Posterior cingulate gyrus (tissue), 11 donors: ENCODE results near the gene COG4.

ENCODE experiments used
- DNase-seq, 10 donors: peaks; one replicate each; pipeline versions ENCODE4 v3.0.0 to v3.0.0-alpha.2; 2020 to 2021; ENCODE audit warnings: mixed read lengths in 3 of 10
- intact Hi-C: fragments of 100-400 bp; cut with DNase I; formaldehyde crosslinking; loops from one replicate; pipeline ENCODE4 v1.15.1; 2023

Gene COG4

DNA sequence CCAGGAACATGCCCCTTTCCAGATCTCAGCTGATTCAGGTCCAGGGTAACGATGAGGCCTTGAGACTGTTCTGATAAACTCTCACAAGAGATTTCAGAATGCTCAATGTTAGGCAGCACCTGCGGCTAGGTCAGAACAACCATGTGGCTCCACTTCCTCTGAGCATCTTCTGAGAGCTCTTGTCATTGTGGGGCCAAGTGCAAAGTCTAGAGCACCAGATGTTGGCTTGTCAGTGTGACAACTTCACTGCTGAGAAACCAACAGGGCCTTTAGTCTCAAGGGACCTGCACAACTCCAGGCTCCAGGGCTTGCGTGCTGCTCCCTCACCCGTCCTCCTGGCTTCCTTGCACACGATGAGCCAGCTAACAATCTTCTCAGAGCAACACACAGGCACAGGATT is 39.9 kb downstream of the COG4 start:
- intact Hi-C loops: no loop called here
- DNase-seq: peak in 2 of 10 donors; percentile 16 to 53

GRCh38 chr16:70482624-70483023 is 40.7 kb downstream of the COG4 start:
- intact Hi-C loops: no loop called here
- DNase-seq: peak in 3 of 10 donors; percentile 8 to 43 (median 28)

DNA sequence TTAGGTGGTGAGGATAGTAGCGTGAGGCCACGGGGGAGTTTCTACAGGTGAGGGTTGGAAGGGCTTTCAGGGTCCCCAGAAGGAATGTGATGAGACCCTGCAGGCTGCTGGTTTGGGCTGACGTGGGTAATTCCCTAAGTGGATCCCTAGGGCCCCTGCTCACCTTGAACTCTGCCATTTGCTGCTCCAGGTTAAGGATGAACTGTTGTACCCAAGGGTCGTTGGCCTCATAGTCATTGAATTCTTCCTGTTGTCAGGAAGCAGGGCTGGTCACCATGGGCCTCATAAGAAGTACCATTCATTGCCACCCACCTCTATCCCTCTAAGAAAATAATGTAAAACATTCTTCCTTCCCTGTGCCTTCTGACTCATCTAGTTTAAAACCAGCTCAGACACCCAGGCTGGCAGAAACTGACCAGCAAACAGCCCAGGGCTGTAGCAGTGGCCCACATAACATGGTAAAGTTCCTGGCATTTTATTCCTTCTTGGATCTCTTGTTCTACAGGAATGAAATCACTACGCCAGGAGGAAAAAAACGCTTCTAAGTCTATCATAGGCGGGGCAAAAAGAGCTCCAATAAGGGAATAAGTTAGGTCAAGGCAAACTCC is 41.3 kb downstream of the COG4 start:
- intact Hi-C loops: no loop called here
- peak in 2 of 10 donors; percentile 5 to 27 for DNase-seq

DNA sequence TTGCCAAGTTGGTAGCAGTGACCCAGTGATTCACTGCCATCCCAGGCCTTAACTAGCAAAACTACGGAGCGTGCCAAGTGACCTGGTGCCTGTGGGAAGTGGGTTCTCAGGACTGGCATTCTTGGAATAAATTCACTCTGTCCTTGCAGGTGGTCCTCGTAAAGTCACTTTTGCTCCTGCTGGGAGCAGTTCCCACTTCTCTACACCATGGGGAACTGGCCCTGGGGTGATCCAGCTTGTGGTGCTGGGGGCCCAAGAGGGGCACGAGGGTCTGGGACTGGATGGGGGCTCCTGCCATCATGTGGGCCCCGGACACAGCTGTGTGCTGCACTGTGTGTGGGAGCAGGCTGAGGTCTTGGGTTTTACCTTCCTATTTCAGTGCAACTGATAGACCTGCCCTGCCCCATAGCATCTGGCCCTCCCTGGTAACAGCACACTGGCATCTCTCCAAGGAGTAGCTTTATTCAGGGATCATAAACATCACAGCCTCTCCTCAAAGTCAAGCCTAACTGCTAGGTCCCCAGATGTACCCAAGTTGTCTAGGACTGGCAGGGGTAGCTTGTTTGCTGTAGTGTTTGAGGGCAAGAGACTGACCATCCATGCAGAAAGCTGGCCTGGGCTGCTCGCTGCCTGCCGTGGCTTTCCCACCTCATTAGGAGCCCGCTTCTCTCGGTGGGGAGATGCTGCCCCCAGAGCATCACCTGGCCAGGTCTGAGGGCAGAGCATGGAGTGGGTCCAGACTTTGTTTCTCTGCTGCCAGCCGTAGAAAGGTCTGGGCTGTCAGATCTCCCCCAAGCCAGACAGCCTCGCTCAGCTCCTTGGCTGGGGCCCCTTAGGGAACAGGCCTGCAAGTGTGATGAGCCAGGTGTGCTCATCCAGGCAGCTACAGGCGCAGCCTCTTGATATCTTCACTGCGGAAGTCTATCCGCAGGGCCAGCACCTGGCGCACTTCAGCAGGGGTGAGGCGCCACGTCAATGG is 42.9 kb downstream of the COG4 start:
- intact Hi-C loops: no loop called here
- peak in 3 of 10 donors; percentile 27 to 64 (median 33) for DNase-seq

GRCh38 chr16:70478912-70479341 is 44.4 kb downstream of the COG4 start:
- intact Hi-C loops: no loop called here
- DNase-seq: peak in 2 of 10 donors; percentile 66 to 74

GRCh38 chr16:70478169-70478568 is 45.2 kb downstream of the COG4 start:
- intact Hi-C loops: no loop called here
- peak in 3 of 10 donors; percentile 51 to 79 (median 78) for DNase-seq

GRCh38 chr16:70476272-70477020 is 46.9 kb downstream of the COG4 start:
- intact Hi-C loops: no loop called here
- peak in 3 of 10 donors; percentile 24 to 60 (median 48) for DNase-seq

GRCh38 chr16:70475054-70475871 is 48.1 kb downstream of the COG4 start:
- DNase-seq: peak in 3 of 10 donors; percentile 64 to 85 (median 67)
- intact Hi-C loops: no loop called here

DNA sequence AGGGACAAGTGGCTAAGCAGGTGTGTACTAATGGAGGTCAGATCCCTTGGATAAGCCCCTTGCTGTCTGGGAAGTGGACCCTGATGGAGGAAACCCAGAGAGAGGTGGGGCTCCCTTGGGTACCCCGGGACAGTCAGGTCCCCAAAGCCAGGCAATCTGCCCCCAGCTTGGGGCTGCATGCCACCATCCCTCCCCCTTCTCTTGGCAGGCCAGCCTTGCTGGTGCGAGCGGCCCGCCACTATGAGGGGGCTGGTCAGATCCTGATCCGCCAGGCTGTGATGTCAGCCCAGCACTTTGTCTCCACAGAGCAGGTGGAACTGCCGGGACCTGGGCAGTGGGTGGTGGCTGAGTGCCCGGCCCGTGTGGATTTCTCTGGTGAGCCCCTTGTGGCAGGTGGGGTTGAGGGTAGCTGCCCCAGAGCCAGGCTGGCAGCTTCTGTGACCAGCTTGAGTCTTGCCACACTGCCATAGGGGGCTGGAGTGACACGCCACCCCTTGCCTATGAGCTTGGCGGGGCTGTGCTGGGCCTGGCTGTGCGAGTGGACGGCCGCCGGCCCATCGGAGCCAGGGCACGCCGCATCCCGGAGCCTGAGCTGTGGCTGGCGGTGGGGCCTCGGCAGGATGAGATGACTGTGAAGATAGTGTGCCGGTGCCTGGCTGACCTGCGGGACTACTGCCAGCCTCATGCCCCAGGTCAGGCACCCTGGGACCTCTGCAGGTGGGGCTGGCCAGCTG is 48.9 kb downstream of the COG4 start:
- intact Hi-C loops: no loop called here
- DNase-seq: peak in 2 of 10 donors; percentile 60 to 71

GRCh38 chr16:70473446-70474319 is 49.7 kb downstream of the COG4 start:
- DNase-seq: peak in 2 of 10 donors; percentile 60 to 73
- intact Hi-C loops: no loop called here

DNA sequence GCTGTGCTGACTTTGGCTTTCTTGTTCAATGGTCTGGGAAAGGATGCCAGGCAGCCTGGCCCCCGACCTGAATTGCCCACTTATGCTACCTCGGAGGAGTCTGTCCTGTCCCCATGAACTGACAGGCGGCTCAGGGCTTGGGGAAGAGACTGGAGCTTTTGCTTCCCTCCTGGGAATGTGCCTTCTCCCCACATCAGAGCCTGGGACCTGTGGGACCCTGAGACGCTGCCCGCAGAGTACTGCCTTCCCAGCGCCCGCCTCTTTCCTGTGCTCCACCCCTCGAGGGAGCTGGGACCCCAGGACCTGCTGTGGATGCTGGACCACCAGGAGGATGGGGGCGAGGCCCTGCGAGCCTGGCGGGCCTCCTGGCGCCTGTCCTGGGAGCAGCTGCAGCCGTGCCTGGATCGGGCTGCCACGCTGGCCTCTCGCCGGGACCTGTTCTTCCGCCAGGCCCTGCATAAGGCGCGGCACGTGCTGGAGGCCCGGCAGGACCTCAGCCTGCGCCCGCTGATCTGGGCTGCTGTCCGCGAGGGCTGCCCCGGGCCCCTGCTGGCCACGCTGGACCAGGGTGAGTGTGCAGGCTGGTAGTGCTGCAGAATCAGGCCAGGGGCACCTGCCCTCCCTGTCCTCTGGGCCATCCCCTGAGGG is 50.4 kb downstream of the COG4 start:
- intact Hi-C loops: no loop called here

GRCh38 chr16:70470927-70471341 is 52.4 kb downstream of the COG4 start:
- intact Hi-C loops: loop anchor here (2.0 kb wide), 1 partner anchor 76 kb away; no protein-coding TSS in a partner anchor
- peak in 4 of 10 donors; percentile 26 to 86 (median 56) for DNase-seq

More for the DNA sequence above, 50.4 kb downstream of the COG4 start:
- DNase-seq: peak in 4 of 10 donors; percentile 22 to 81 (median 70)

DNA sequence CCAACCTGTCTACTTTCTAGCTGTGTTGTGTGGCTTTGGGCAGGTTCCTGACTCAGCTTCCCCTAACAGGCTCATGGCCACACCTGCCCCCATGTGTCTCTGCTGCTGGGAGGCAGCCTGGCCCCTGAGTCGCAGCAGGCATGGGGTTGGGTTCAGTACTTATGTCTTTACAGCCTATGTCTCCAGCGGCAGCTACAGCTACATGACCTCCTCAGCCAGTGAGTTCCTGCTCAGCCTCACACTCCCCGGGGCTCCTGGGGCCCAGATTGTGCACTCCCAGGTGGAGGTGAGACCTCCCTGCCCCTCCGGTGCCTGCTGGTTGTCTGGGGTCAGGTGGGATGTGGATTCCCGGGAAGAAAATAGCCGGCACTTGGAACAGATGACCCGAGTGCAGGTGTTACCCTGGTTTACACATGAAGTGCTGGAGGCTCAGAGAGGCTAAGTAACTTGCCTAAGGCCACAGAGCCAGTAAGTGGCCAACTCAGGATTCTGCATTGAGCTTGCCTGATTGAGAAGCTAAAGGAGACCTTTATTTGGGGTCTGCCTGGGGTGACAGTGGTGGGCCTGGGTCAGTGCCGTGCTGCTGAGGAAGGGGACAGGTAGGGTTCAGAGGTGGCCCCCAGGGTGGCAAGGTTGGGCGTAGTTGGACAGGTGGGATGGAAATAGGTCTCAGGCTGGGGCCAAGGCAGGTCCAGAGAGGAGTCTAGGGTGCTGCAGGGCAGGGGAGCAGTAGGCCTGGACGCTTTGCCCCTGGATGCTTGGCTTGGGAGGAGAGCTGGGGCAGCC is 53.0 kb downstream of the COG4 start:
- intact Hi-C loops: loop anchor here (2.0 kb wide), 1 partner anchor 76 kb away; no protein-coding TSS in a partner anchor

GRCh38 chr16:70468776-70469525 is 54.4 kb downstream of the COG4 start:
- DNase-seq: no peak
- intact Hi-C loops: no loop called here

More for the DNA sequence above, 53.0 kb downstream of the COG4 start:
- DNase-seq: peak in 1 of 10 donors; percentile 67

GRCh38 chr16:70467608-70468007 is 55.7 kb downstream of the COG4 start:
- DNase-seq: no peak
- intact Hi-C loops: no loop called here

- no peak for DNase-seq
- intact Hi-C loops: no loop called here
These were observed 56.2 kb downstream of the COG4 start for GRCh38 chr16:70467113-70467512.
